ENCODE data around the gene WNT9A. TPM values are rescaled to one million over a fixed set of nuclear protein-coding genes. Genes with fewer than 3 reads are reported as not detected.
A peak's percentile ranks its signal among the peaks of the same experiment; 100 is the strongest.
"Not testable (repeated sequence)": the region's sequence is repeated elsewhere in the genome, so short reads cannot be mapped to it uniquely, and the experiment has no call there.

WNT9A gene, protein sequence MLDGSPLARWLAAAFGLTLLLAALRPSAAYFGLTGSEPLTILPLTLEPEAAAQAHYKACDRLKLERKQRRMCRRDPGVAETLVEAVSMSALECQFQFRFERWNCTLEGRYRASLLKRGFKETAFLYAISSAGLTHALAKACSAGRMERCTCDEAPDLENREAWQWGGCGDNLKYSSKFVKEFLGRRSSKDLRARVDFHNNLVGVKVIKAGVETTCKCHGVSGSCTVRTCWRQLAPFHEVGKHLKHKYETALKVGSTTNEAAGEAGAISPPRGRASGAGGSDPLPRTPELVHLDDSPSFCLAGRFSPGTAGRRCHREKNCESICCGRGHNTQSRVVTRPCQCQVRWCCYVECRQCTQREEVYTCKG
- total RNA-seq (2014; rRNA removed; shearing (Covaris generic)): 0.06 and 0.10 TPM in 2 replicates
- polyA plus RNA-seq (2014; cell fraction: nucleus; rRNA removed): 0.22 TPM in 1 of 2 replicates, not detected in the other

GRCh38 chr1:227947676-227948492 is at the start of gene WNT9A:
Gene WNT9A (minus strand): TSS chr1:227947932. CDS start chr1:227947887, 45 bp downstream.
- peak; percentile 45 for DNase-seq (ENCODE audit: extremely low read depth, low read depth)

GRCh38 chr1:227996187-227996950 is 48.6 kb upstream of the WNT9A start:
- DNase-seq (ENCODE audit: extremely low read depth, low read depth): no peak

GRCh38 chr1:227994632-227995300 is 47.0 kb upstream of the WNT9A start:
- DNase-seq (ENCODE audit: extremely low read depth, low read depth): no peak

- no peak for DNase-seq (ENCODE audit: extremely low read depth, low read depth)
These were observed 39.4 kb upstream of the WNT9A start for GRCh38 chr1:227987181-227987580.

GRCh38 chr1:227975583-227976283 is 28.0 kb upstream of the WNT9A start:
- DNase-seq (ENCODE audit: extremely low read depth, low read depth): not testable (repeated sequence)

GRCh38 chr1:227973724-227974288 is 26.1 kb upstream of the WNT9A start:
- not testable (repeated sequence) for DNase-seq (ENCODE audit: extremely low read depth, low read depth)

GRCh38 chr1:227972843-227973374 is 25.2 kb upstream of the WNT9A start:
- not testable (repeated sequence) for DNase-seq (ENCODE audit: extremely low read depth, low read depth)

GRCh38 chr1:227972283-227972679 is 24.5 kb upstream of the WNT9A start:
- DNase-seq (ENCODE audit: extremely low read depth, low read depth): not testable (repeated sequence)

DNA sequence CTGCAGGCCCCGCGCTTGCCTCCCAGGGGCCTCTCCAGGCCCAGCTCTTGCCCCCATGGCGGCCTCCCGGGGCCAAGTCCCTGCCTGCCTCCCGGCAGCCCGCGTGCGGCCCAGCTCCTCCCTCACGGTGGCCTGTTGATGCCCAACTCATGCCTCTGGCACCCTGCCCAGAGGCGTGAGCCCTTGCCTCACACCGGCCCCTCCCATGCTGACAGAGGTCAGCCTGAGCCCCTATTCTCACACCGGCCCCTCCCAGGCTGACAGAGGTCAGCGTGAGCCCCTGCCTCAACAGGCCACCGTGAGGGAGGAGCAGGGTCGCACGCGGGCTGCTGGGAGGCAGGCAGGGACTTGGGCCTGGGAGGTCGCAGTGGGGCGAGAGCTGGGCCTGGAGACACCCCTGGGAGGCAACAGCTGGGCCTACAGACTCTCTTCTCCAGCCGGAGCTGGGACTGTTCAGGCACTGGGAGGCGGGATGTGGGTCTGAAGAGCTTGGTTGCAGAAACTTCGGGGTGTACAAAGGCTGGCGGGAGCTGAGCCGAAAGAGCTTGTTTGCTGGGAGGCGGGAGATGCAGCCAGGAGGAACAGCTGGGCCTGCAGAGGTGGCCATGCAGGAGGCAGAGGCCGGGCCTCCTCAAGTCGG is 24.0 kb upstream of the WNT9A start:
- not testable (repeated sequence) for DNase-seq (ENCODE audit: extremely low read depth, low read depth)

- not testable (repeated sequence) for DNase-seq (ENCODE audit: extremely low read depth, low read depth)
These were observed 23.5 kb upstream of the WNT9A start for GRCh38 chr1:227971216-227971615.

GRCh38 chr1:227970076-227970995 is 22.6 kb upstream of the WNT9A start:
- DNase-seq (ENCODE audit: extremely low read depth, low read depth): not testable (repeated sequence)

- not testable (repeated sequence) for DNase-seq (ENCODE audit: extremely low read depth, low read depth)
These were observed 20.1 kb upstream of the WNT9A start for GRCh38 chr1:227967815-227968214.

DNA sequence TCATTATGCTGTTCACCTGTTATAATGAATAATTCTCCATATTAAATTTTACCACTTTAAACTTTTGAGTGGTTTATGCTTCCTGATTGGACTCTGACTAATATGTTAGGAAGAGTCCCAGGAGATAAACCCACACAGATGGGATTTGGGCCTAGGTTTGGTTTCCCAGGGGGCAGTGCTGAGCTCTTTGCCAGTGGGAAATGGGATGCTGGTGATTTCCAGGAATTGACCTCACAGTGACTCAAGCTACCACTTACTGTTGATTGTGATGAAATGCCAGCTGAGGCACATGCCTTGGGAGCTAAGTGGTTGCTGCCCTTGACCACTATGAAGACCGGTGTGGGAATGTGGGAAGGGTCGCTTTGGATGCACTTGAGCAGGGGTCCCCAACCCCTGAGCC is 19.0 kb upstream of the WNT9A start:
- not testable (repeated sequence) for DNase-seq (ENCODE audit: extremely low read depth, low read depth)

DNA sequence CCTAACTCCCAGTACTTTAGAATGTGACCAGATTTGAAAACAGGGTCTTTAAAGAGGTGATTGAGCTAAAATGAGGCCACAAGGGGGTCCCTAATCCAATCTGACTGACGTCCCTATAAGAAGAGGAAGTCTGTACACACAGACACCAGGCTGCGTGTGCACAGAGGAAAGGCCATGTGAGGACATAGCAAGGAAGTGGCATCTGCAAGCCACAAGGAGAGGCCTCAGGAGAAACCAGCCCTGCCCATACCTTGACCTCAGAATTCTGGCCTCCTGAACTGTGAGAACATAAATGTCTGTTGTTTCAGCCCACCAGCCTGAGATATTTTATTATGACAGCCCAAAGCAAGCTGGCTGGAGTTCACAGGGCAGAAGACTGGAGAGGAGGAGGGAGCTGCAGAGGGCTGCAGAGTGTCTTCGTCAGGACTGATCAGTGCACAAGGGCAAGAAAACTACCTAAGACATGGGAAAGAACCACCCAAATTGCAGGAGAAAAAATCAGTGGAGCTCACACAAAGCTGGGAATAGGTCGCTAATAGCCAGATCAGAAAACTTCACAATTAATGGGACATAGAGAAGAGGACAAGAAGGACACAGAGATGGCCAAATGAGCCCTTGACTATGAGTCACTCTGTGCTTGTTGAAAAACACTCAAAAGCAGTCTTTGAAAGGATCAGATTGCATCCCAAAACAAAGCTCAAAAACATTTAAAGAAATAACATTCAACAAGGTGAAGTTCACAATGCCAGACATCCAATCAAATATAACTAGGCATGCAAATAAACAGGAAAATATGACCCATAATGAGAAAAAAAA is 14.1 kb upstream of the WNT9A start:
- DNase-seq (ENCODE audit: extremely low read depth, low read depth): no peak

GRCh38 chr1:227959325-227959860 is 11.7 kb upstream of the WNT9A start:
- no peak for DNase-seq (ENCODE audit: extremely low read depth, low read depth)

DNA sequence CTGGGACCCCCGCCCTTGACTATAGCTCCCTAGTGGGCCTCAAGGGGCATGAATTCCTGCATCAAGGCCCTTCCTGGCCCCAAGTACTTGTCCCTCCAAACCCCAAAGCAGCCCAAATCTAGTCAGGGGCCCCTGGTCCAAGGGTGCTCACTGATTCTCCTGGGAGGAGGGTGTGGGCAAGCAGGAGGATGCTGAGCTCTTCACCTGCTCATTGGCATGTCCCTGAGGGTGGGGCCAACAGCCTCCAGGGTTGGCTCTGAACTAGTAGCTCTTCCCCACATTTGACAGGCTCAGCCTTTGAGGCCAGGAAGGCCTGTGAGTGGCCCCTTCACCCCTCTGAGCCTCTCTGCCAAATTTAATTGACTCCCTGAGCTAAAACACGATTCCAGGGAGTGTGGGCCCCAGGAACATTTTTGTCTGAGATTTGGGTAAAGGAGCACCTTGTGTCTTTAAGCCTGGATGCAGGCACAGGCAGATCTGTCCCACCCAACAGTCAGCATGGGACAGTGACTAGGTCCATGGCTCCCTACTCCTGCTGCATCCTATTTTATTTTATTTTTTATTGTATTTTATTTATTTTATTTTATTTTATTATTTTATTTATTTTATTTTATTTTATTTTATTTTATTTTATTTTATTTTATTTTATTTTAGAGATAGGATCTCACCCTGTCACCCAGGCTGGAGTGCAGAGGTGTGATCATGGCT is 11.0 kb upstream of the WNT9A start:
- DNase-seq (ENCODE audit: extremely low read depth, low read depth): no peak
